Neural cell (in vitro differentiated cells): ENCODE results near the gene CTDSP2. TPM values are rescaled to one million over a fixed set of nuclear protein-coding genes. Genes with fewer than 3 reads are reported as not detected.
"Not testable (repeated sequence)": the region's sequence is repeated elsewhere in the genome, so short reads cannot be mapped to it uniquely, and the experiment has no call there.

Source experiments
- H2AFZ ChIP-seq: fragments of 200-600, 300-800 bp; sonication (generic), shearing (Covaris generic); 2 replicates; pipeline ENCODE4 v1.6.0; 2014; ENCODE audit warnings: low read depth, mild to moderate bottlenecking, antibody characterized with exemption, low read length, moderate library complexity
- H3F3A ChIP-seq: fragments of 200-600 bp; shearing (Covaris generic); 2 replicates; pipeline ENCODE4 v1.6.1; 2016; ENCODE audit warnings: mild to moderate bottlenecking, moderate library complexity, mixed read lengths, antibody characterized with exemption, low read length; ENCODE audit not compliant: insufficient read depth, poor library complexity, severe bottlenecking
- H3K27ac ChIP-seq: fragments of 200-600, 300-800 bp; sonication (generic), shearing (Covaris generic); 2 replicates; pipeline ENCODE4 v1.5.1; 2014; ENCODE audit warnings: mild to moderate bottlenecking, low read length, moderate library complexity
- H3K27me3 ChIP-seq: fragments of 300-800, 200-600 bp; sonication (generic), shearing (Covaris generic); 2 replicates; pipeline ENCODE4 v1.6.0; 2014; ENCODE audit warnings: mild to moderate bottlenecking, low read depth, low read length, moderate library complexity; ENCODE audit not compliant: insufficient read depth
- H3K36me3 ChIP-seq: fragments of 300-800, 200-600 bp; sonication (generic), shearing (Covaris generic); 2 replicates; pipeline ENCODE4 v1.5.1; 2014; ENCODE audit warnings: mild to moderate bottlenecking, antibody characterized with exemption, low read length, moderate library complexity; ENCODE audit not compliant: insufficient read depth
- H3K4me2 ChIP-seq: fragments of 300-800, 200-600 bp; sonication (generic), shearing (Covaris generic); 2 replicates; pipeline ENCODE4 v1.6.0; 2014; ENCODE audit warnings: mild to moderate bottlenecking, low read length
- H3K4me3 ChIP-seq: fragments of 300-800, 200-600 bp; sonication (generic), shearing (Covaris generic); 2 replicates; pipeline ENCODE4 v1.5.1; 2014; ENCODE audit warnings: mild to moderate bottlenecking, low read length, moderate library complexity
- H3K79me2 ChIP-seq: fragments of 200-600 bp; shearing (Covaris generic); replicated peaks from 2 replicates; pipeline ENCODE4 v1.6.0; 2014; ENCODE audit warnings: mild to moderate bottlenecking, low read length, moderate library complexity; ENCODE audit not compliant: insufficient read depth
- H3K9ac ChIP-seq: fragments of 300-800, 200-600 bp; sonication (generic), shearing (Covaris generic); 2 replicates; pipeline ENCODE4 v1.6.1; 2016; ENCODE audit warnings: mild to moderate bottlenecking, low read length, mixed read lengths
- H3K9me2 ChIP-seq: fragments of 200-600 bp; shearing (Covaris generic); 2 replicates; pipeline ENCODE4 v1.6.1; 2016; ENCODE audit warnings: mild to moderate bottlenecking, low read length, mixed read lengths; ENCODE audit not compliant: insufficient read depth
- H3K9me3 ChIP-seq: fragments of 200-600, 300-800 bp; sonication (generic), shearing (Covaris generic); 2 replicates; pipeline ENCODE4 v1.6.1; 2016; ENCODE audit warnings: mild to moderate bottlenecking, mixed run types, low read length, moderate library complexity, mixed read lengths
- H4K20me1 ChIP-seq: fragments of 200-600 bp; shearing (Covaris generic); 2 replicates; pipeline ENCODE4 v1.6.1; 2016; ENCODE audit warnings: mild to moderate bottlenecking, mixed run types; ENCODE audit not compliant: insufficient read depth
- CTCF ChIP-seq: fragments of 450-650 bp; IDR thresholded peaks from 2 replicates; pipeline ENCODE4 v1.5.1; 2014; ENCODE audit warnings: antibody characterized with exemption, mild to moderate bottlenecking, moderate library complexity; ENCODE audit not compliant: poor library complexity, severe bottlenecking
- EP300 ChIP-seq: fragments of 450-650 bp; conservative IDR thresholded peaks from 2 replicates; pipeline ENCODE4 v1.6.1; 2014; ENCODE audit warnings: antibody characterized with exemption, mild to moderate bottlenecking, moderate library complexity; ENCODE audit not compliant: poor library complexity, severe bottlenecking
- EZH2 ChIP-seq: fragments of 200-600, 300-800 bp; shearing (Covaris generic), sonication (generic); IDR thresholded peaks from 2 replicates; pipeline ENCODE4 v1.6.1; 2014; ENCODE audit warnings: antibody characterized with exemption, low read length, borderline replicate concordance, mild to moderate bottlenecking; ENCODE audit not compliant: insufficient read depth, poor library complexity, severe bottlenecking
- MXI1 ChIP-seq: fragments of 450-650 bp; conservative IDR thresholded peaks from 2 replicates; pipeline ENCODE4 v1.6.1; 2014; ENCODE audit warnings: antibody characterized with exemption, mild to moderate bottlenecking; ENCODE audit not compliant: poor library complexity, severe bottlenecking
- POLR2AphosphoS5 ChIP-seq: IDR thresholded peaks from 2 replicates; pipeline ENCODE4 v1.6.1; 2012
- RAD21 ChIP-seq: fragments of 450-650 bp; conservative IDR thresholded peaks from 2 replicates; pipeline ENCODE4 v1.6.1; 2014; ENCODE audit warnings: antibody characterized with exemption, mild to moderate bottlenecking, moderate library complexity
- REST ChIP-seq: IDR thresholded peaks from 2 replicates; pipeline ENCODE4 v1.6.1; 2012; ENCODE audit warnings: borderline replicate concordance
- SMC3 ChIP-seq: fragments of 450-650 bp; conservative IDR thresholded peaks from 2 replicates; pipeline ENCODE4 v1.6.1; 2014; ENCODE audit warnings: antibody characterized with exemption, mild to moderate bottlenecking, moderate library complexity; ENCODE audit not compliant: poor library complexity
- TAF1 ChIP-seq: IDR thresholded peaks from 2 replicates; pipeline ENCODE4 v1.6.1; 2012; ENCODE audit warnings: low read depth
- polyA plus RNA-seq: library from polyadenylated mRNA; depleted of rRNA; stranded (reverse); fragments of >200 nt; gene quantifications from 2 replicates; pipeline ENCODE4 v1.2.3, GENCODE V29; 2014

The CTDSP2 gene
- polyA plus RNA-seq, 1 donor from 2014 or later, result 23.6 TPM

- no peak overlapping the region for H3K9ac ChIP-seq
- no peak for TF ChIP-seq EP300
- TF ChIP-seq EZH2, result no peak
- TF ChIP-seq CTCF, result no peak
- no peak for TF ChIP-seq REST
- TF ChIP-seq SMC3, result no peak
- no peak for TF ChIP-seq MXI1
- no peak for TF ChIP-seq RAD21
- TF ChIP-seq TAF1, result no peak
- no peak for TF ChIP-seq POLR2AphosphoS5
- no peaks in the 10 kb centered on the region for H3K9me3 ChIP-seq
- H3K27ac ChIP-seq, result no peak overlapping the region
- no peaks in the 10 kb centered on the region for H3F3A ChIP-seq
- H3K79me2 ChIP-seq, result peaks cover 5% of the 10 kb centered on the region
- H3K4me3 ChIP-seq, result no peak overlapping the region
- no peak overlapping the region for H3K4me2 ChIP-seq
- no peak overlapping the region for H2AFZ ChIP-seq
- H3K9me2 ChIP-seq, result no peaks in the 10 kb centered on the region
- no peaks in the 10 kb centered on the region for H3K27me3 ChIP-seq
- no peaks in the 10 kb centered on the region for H3K36me3 ChIP-seq
- H4K20me1 ChIP-seq, result no peaks in the 10 kb centered on the region
Measured at GRCh38 chr12:57850854-57851430, 4.4 kb upstream of the CTDSP2 start.

GRCh38 chr12:57849447-57849846 is 2.9 kb upstream of the CTDSP2 start:
- H3K27me3 ChIP-seq, H3K36me3 ChIP-seq: not testable (repeated sequence)
- peaks cover 20% of the 10 kb centered on the region for H3K79me2 ChIP-seq

GRCh38 chr12:57849035-57849434 is 2.5 kb upstream of the CTDSP2 start:
- H3K9me3 ChIP-seq, result no peaks in the 10 kb centered on the region
- H3K27ac ChIP-seq, result no peak overlapping the region
- H3F3A ChIP-seq, result no peaks in the 10 kb centered on the region
- peaks cover 4% of the 10 kb centered on the region for H4K20me1 ChIP-seq
- no peak overlapping the region for H3K9ac ChIP-seq
- peaks cover 24% of the 10 kb centered on the region for H3K79me2 ChIP-seq
- no peak overlapping the region for H2AFZ ChIP-seq
- no peak overlapping the region for H3K4me2 ChIP-seq
- no peak for TF ChIP-seq CTCF
- no peaks in the 10 kb centered on the region for H3K9me2 ChIP-seq
- no peaks in the 10 kb centered on the region for H3K27me3 ChIP-seq
- H3K36me3 ChIP-seq, result no peaks in the 10 kb centered on the region
- H3K4me3 ChIP-seq, result no peak overlapping the region

More at GRCh38 chr12:57849447-57849846, 2.9 kb upstream of the CTDSP2 start:
- not testable (repeated sequence) for H3K27ac ChIP-seq, H3K4me2 ChIP-seq, H2AFZ ChIP-seq, H3K9ac ChIP-seq, H3F3A ChIP-seq, H3K9me3 ChIP-seq, H3K9me2 ChIP-seq, H3K4me3 ChIP-seq, H4K20me1 ChIP-seq
